ENCODE data around the gene RABGAP1L.

DNA sequence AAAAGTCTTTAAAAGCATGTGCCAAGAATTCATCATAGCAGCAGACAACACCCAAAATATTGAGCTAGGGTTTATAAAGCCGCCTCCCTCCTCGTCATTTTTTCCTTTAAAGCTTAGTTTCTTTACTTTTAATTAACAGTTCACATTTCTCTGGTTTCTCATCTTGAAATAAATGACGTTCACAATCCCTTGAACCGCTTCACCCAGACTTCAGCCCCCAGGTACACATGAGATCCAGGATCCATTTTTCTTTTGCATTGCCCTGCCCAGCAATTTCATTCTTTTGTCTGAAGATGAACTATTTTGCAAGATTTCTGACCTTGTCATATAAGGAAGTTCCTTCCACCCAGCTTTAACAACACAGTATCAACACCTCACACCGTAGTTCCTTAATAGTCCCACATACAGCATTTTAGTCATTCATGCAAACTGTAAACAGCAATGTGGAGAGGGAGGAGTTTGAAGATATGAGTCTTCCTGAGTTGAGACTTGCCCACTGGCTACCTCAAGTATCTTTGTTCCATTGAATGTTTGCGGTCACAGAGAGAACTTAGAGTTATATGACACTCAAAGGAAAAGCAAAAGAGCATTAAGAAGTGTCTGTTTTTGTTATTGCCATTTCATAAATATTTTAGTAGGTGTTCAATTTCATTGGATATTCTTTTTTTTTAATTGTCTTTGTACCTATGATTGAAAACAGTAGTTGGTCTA lies 805.1 kb downstream of the RABGAP1L start:
- TF ChIP-seq, protein P1, sequence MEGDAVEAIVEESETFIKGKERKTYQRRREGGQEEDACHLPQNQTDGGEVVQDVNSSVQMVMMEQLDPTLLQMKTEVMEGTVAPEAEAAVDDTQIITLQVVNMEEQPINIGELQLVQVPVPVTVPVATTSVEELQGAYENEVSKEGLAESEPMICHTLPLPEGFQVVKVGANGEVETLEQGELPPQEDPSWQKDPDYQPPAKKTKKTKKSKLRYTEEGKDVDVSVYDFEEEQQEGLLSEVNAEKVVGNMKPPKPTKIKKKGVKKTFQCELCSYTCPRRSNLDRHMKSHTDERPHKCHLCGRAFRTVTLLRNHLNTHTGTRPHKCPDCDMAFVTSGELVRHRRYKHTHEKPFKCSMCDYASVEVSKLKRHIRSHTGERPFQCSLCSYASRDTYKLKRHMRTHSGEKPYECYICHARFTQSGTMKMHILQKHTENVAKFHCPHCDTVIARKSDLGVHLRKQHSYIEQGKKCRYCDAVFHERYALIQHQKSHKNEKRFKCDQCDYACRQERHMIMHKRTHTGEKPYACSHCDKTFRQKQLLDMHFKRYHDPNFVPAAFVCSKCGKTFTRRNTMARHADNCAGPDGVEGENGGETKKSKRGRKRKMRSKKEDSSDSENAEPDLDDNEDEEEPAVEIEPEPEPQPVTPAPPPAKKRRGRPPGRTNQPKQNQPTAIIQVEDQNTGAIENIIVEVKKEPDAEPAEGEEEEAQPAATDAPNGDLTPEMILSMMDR (conservative IDR thresholded peaks at IDR 0.05; ENCODE audit: low read length), result no peak
- TF ChIP-seq EZH2phosphoT487 (IDR thresholded peaks at IDR 0.05; ENCODE audit: borderline replicate concordance), result no peak
